Endothelial cell of umbilical vein (primary cell): ENCODE data around the gene CHCHD3. TPM values are rescaled to one million over a fixed set of nuclear protein-coding genes. Genes with fewer than 3 reads are reported as not detected.
A peak's percentile ranks its signal among the peaks of the same experiment; 100 is the strongest.

ENCODE experiments used
- BruUV-seq: library from RNA; stranded (reverse); fragments of 400-500 nt; replicated peaks from 2 replicates; lab custom pipeline; 2021; lab: Mats Ljungman, UMichigan
- CTCF ChIA-PET: fragments of 300-600, 350-600 bp; sonication (Branson Sonifier 250); formaldehyde crosslinking; loops from one replicate; lab custom pipeline; 2021; ENCODE audit warnings: antibody characterized with exemption, inconsistent platforms; lab: Charles Lee
- POLR2A ChIA-PET: fragments of 300-600, 350-600 bp; sonication (Branson Sonifier 250); formaldehyde crosslinking; loops from one replicate; lab custom pipeline; 2021; ENCODE audit warnings: antibody characterized with exemption, inconsistent platforms; lab: Charles Lee
- DNase-seq: peaks from one replicate; pipeline ENCODE4 v3.0.0-alpha.2; 2011; ENCODE audit warnings: low read depth, low spot score
- FAIRE-seq: peaks from 2 replicates; lab custom pipeline; 2011; peaks lifted over from hg19 to GRCh38; lab: Jason Lieb, UNC
- H2AFZ ChIP-seq: 2 replicates; pipeline ENCODE4 v1.6.0; 2012; ENCODE audit warnings: low read depth, low read length, control low read depth, inconsistent platforms
- H3K27ac ChIP-seq: 2 replicates; pipeline ENCODE4 v1.5.1; 2011; ENCODE audit warnings: low read depth, mild to moderate bottlenecking, control low read depth, low read length, moderate library complexity; ENCODE audit not compliant: insufficient read depth
- H3K27me3 ChIP-seq, 2 experiments: 2 replicates each; pipeline versions ENCODE4 v1.6.0 to v1.6.1; 2011; ENCODE audit warnings: low read length in 2 of 2, mixed read lengths in 1 of 2; ENCODE audit not compliant: control insufficient read depth in 2 of 2, insufficient read depth in 2 of 2
- H3K36me3 ChIP-seq, 2 experiments: 2 replicates in 1 of 2; 3 replicates in 1 of 2; pipeline ENCODE4 v1.5.1; 2011; ENCODE audit warnings: low read length in 2 of 2, mild to moderate bottlenecking in 1 of 2, moderate library complexity in 1 of 2; ENCODE audit not compliant: control insufficient read depth in 2 of 2, insufficient read depth in 2 of 2; ENCODE audit errors: extremely low read depth in 1 of 2
- H3K4me1 ChIP-seq: 3 replicates; pipeline ENCODE4 v1.5.1; 2011; ENCODE audit warnings: mild to moderate bottlenecking, low read length; ENCODE audit not compliant: control insufficient read depth, insufficient read depth; ENCODE audit errors: extremely low read depth
- H3K4me2 ChIP-seq: 2 replicates; pipeline ENCODE4 v1.6.1; 2011; ENCODE audit warnings: low read length, control low read depth, mixed read lengths; ENCODE audit not compliant: insufficient read depth
- H3K4me3 ChIP-seq, 3 experiments: fragments of 200-600 bp in 1 of 3; sonication (generic), shearing (Covaris generic) in 1 of 3; replicated peaks in 1 of 3; 2 replicates each; pipeline ENCODE4 v1.5.1; 2011 to 2016; ENCODE audit warnings: control low read depth in 3 of 3, low read length in 3 of 3, mild to moderate bottlenecking in 2 of 3, inconsistent platforms in 1 of 3, low read depth in 1 of 3, moderate library complexity in 1 of 3; ENCODE audit not compliant: insufficient read depth in 1 of 3
- H3K79me2 ChIP-seq: 2 replicates; pipeline ENCODE4 v1.6.0; 2012; ENCODE audit warnings: low read length, inconsistent platforms; ENCODE audit not compliant: control insufficient read depth, insufficient read depth
- H3K9ac ChIP-seq: replicated peaks from 2 replicates; pipeline ENCODE3; 2011; ENCODE audit warnings: low read length, control low read depth; ENCODE audit not compliant: insufficient read depth; ENCODE audit errors: extremely low read depth
- H3K9me1 ChIP-seq: replicated peaks from 3 replicates; pipeline ENCODE4 v1.6.0; 2011; ENCODE audit warnings: mild to moderate bottlenecking, low read length; ENCODE audit not compliant: control insufficient read depth, insufficient read depth; ENCODE audit errors: extremely low read depth
- H3K9me3 ChIP-seq: replicated peaks from 2 replicates; pipeline ENCODE4 v1.5.1; 2012; ENCODE audit warnings: low read length, inconsistent platforms; ENCODE audit not compliant: control insufficient read depth, insufficient read depth
- H4K20me1 ChIP-seq: replicated peaks from 2 replicates; pipeline ENCODE3; 2011; ENCODE audit warnings: mild to moderate bottlenecking, low read length; ENCODE audit not compliant: control insufficient read depth, insufficient read depth; ENCODE audit errors: extremely low read depth
- CTCF ChIP-seq, 2 donors: IDR thresholded peaks; 1 replicate in 1 of 2; 2 replicates in 1 of 2; pipeline ENCODE4 v1.5.1; 2011; ENCODE audit warnings: low read length in 2 of 2, mild to moderate bottlenecking in 2 of 2, moderate library complexity in 2 of 2, control low read depth in 1 of 2, inconsistent platforms in 1 of 2, low read depth in 1 of 2; ENCODE audit not compliant: insufficient read depth in 1 of 2; ENCODE audit errors: extremely low read depth in 1 of 2
- FOS ChIP-seq: IDR thresholded peaks from 2 replicates; pipeline ENCODE4 v1.6.1; 2011; ENCODE audit warnings: mild to moderate bottlenecking, low read length, moderate library complexity, borderline replicate concordance; ENCODE audit not compliant: insufficient read depth
- GATA2 ChIP-seq: IDR thresholded peaks from 2 replicates; pipeline ENCODE4 v1.7.0; 2011; ENCODE audit warnings: low read depth, mild to moderate bottlenecking, moderate library complexity, mixed read lengths, low read length; ENCODE audit not compliant: insufficient read length, insufficient read depth
- MYC ChIP-seq: IDR thresholded peaks from one replicate; pipeline ENCODE4 v1.6.1; 2011; ENCODE audit warnings: mild to moderate bottlenecking, low read depth, low read length
- POLR2AphosphoS5 ChIP-seq: IDR thresholded peaks from 2 replicates; pipeline ENCODE4 v1.6.1; 2012; ENCODE audit warnings: low read depth, mild to moderate bottlenecking, control low read depth, low read length, moderate library complexity; ENCODE audit not compliant: insufficient read depth
- dilution Hi-C: fragments of 300-500 bp; cut with MboI; formaldehyde crosslinking; loops from one replicate; pipeline ENCODE4 v1.15.0; 2019; ENCODE audit warnings: low sequenced_read_pairs; ENCODE audit not compliant: extremely low pct_ligation_motif_present
- intact Hi-C: fragments of 100-400 bp; cut with micrococcal nuclease; formaldehyde crosslinking; loops from one replicate; pipeline ENCODE4 v1.10.0; 2022
- polyA plus RNA-seq, 4 experiments: library from polyadenylated mRNA; depleted of rRNA in 3 of 4; stranded (reverse) in 3 of 4; unstranded in 1 of 4; fragments of >200 nt; gene quantifications; 2 replicates each; pipeline versions ENCODE4 v1.2.1 to v1.2.3, GENCODE V29; 2011 to 2012; ENCODE audit warnings: missing spikeins in 1 of 4
- total RNA-seq: library from RNA; stranded (reverse); gene quantifications from 2 replicates; pipeline ENCODE4 v1.2.3, GENCODE V29; 2021
- TF ChIP-seq, protein P1 (sequence below): IDR thresholded peaks from 2 replicates; pipeline ENCODE4 v1.6.1; 2011; ENCODE audit not compliant: insufficient read depth, insufficient read length

The CHCHD3 gene
- total and polyA plus RNA-seq, 2 donors (not counting 3 experiments of a cell fraction or from before 2014, with no cell fraction given) = 22.0 to 63.7 TPM

- H4K20me1 ChIP-seq = no peaks in the 10 kb centered on the region
- intact Hi-C loops = no loop called here
- H3K27me3 ChIP-seq = no peaks in the 10 kb centered on the region
- peak; percentile 83 for DNase-seq
- peak; percentile 80 for FAIRE-seq
- POLR2A ChIA-PET = no interaction called here
- TF ChIP-seq, protein P1, sequence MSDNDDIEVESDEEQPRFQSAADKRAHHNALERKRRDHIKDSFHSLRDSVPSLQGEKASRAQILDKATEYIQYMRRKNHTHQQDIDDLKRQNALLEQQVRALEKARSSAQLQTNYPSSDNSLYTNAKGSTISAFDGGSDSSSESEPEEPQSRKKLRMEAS = peak; percentile 14
- peak; percentile 85 for TF ChIP-seq GATA2
- TF ChIP-seq CTCF (IDR thresholded peaks at IDR 0.05; ENCODE audit: extremely low read depth in 1 of 2, insufficient read depth in 1 of 2, low read depth in 1 of 2, low read length in 2 of 2) = no peak
- TF ChIP-seq MYC = no peak
- TF ChIP-seq POLR2AphosphoS5 = no peak
- peak; percentile 65 for TF ChIP-seq FOS
- no peak overlapping the region for H3K27ac ChIP-seq
- dilution Hi-C loops = no loop called here
- CTCF ChIA-PET = no interaction called here
- no peaks in the 10 kb centered on the region for H3K4me1 ChIP-seq
- H3K9me3 ChIP-seq = no peaks in the 10 kb centered on the region
- no peak overlapping the region for H2AFZ ChIP-seq
- H3K9ac ChIP-seq = no peak overlapping the region
- H3K9me1 ChIP-seq = no peaks in the 10 kb centered on the region
- H3K79me2 ChIP-seq = no peaks in the 10 kb centered on the region
- no TSS peak for BruUV-seq
- no peak overlapping the region for H3K4me2 ChIP-seq
- H3K36me3 ChIP-seq = no peaks in the 10 kb centered on the region
- H3K4me3 ChIP-seq = no peak overlapping the region
These were observed 339.7 kb downstream of the CHCHD3 start for GRCh38 chr7:132742189-132742612.
